Fibroblast of skin of left quadriceps (primary cell): ENCODE measurements around the gene ENC1.

Source experiments
- DNase-seq, 2 experiments: peaks; one replicate each; pipeline ENCODE4 v3.0.0-alpha.2; 2013; ENCODE audit warnings: low read depth in 2 of 2

Gene ENC1

DNA sequence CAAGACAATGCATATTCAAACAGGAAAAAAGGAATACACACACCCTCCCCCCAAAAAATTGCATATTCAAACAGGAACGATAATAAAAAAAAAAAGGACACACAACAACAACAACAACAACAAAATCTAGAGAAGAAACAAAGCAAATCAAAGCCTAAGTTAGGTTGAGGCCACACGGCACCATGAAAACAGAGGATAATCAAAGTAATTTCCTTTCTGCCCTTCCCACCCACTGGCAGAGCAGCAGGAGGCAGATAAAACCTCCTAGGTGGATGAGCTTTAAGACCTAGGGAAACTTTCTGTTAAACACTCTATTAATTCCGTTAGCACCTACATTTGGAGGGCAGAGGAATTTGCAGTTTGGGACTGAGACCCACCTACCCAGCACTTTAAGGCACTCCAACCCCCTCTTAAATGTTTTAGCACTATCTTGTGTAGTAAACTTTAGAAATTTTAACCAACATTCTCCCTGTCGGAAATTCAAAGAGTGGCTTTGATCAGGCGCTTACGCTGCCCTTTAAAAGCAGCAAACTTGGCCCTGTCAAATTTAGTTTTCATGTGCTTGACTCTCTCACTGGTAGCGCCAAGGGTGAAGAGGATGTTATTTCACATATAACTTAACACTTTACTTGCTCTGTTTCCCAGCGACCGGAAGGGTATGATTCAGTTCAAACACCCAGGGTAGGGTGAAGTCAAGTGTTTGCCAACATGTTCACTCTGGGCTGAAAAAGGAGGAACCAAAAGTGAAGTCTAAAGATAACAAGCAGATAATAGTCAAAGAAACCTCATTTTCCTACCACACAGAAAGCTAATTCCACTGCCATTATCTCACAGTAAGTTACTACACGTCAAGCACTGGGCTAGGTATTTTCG, 9.2 kb downstream of the ENC1 start:
- DNase-seq: no peak

DNA sequence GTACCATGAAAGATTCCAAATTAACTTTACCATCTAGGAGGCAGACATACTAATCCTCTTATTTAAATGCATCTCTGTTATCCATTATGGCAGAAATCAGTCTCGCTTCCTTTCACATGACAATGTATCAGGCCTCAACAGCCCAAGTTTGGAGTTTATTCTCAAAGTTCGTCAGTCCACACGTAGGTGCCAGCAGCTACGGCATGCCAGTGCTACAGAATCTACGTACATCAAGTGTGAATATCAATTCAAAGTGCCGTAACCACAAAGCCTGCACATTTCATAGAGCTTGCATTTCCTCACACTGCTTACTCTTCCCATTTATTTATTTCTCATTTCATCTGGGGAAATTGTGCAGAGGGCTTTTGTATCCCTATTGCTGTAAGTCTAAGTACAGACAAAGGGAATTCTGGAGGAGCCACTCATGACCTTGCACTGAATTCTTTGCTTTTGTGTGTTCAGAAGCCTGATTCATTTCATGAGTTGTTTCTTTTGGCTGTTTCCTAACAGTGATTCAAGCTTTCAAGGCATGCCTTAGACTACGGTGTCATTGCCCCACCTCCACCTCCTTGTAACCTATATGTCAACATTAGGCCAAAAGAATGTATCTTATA, 10.0 kb downstream of the ENC1 start:
- DNase-seq: peak; percentile 65 to 68

DNA sequence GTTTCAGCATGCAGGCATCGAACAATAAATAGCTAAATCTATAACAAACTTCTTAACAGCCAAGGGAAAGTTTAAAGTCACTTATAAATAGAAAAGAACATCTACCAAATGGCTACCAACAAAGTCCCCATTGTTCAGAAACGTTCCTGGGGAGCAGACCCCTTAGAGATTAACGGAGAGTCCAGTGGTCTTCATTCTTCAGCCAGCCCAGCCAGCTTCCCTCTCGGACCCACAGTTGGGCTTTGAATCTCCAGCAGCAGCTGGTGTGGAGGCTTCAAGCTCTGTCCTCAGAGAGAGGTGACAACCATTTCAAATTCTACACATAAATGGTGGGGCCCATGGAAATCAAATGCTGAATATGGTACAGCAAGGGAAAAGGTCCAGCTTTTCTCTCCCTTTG, 11.2 kb downstream of the ENC1 start:
- DNase-seq: no peak

DNA sequence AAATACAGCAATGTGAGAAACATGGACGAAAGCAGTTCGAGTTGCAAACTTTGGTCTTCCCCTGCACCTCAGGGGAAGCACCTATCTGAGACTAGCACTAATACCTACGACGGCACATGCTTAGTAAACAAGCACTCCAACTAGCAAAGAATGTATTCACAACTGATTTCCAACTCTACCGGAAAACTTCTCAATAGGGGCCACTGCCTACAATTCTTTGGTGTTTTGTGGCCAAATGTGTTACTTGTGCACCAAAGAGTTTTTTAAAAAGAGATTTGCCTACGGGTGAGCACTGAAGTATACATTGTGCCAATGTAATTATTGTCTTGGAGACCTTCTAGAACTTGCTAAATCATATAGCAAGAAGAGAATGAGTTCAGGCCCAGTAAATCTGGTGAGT, 12.2 kb downstream of the ENC1 start:
- DNase-seq: no peak

DNA sequence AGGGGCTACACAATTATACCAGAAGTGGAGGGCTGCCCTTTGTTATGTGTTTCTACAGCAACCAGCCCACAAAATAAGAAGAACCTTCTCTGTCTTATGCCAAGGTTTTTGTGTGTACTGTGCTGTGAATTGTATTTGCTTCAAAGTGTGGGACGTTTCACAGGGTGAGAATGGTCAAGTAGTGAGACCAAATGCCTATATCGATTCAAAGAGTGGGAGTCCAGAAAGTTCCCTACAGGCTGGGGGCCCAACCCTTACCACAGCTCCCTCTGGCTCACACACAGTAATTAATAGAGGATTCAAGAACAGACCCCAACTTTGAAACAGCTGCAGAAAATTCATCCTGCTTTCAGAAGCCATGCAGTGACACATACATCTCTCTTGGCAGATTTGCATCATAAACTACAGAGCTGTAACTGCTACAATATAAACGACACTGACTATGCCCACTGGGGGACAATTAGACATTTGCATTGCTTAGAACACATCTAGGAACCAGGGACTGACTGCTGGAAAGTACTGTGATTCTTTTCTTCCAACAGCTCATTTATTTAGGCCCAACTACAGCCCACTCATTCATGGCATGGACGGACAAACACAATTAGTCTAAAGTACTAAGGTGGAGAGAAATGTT, 12.8 kb downstream of the ENC1 start:
- no peak for DNase-seq

DNA sequence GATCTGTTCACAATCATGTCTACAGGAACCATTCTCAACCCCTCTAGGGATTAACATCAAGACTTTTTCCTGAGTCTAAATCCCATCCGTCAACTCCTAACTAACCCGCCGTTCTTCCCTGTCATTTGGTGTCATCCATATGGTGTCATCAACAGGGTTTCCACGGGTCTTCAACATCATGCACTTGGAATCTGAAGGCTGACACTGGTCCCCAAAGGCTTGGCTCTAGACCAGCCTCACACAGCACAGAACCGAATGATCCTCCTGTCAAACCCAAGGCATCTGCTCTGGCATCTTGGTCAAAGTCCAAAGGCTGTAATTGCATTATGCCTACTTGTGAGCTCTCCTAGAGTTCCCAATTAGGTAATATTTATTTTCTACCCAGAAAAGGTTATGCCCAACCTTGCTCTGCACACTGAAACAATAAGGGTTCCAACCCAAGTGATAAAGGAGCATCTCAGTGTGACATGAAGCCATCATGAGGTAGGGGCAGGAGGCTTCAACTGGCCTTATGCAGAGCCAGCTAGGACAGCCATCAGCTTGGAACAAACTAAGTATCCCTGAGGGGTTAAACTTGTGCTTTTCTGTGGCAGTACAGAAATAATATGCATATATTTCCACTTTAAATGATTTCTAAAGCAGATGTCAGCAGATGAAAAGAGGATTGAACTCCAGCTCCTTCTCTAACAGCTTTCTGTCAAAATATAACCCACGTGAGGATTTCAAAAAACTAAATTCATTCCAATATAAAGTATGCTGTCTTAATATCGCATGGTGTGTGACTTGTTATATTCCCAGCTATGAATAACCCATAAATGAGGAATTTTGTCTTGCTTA, 13.9 kb downstream of the ENC1 start:
- DNase-seq: no peak

DNA sequence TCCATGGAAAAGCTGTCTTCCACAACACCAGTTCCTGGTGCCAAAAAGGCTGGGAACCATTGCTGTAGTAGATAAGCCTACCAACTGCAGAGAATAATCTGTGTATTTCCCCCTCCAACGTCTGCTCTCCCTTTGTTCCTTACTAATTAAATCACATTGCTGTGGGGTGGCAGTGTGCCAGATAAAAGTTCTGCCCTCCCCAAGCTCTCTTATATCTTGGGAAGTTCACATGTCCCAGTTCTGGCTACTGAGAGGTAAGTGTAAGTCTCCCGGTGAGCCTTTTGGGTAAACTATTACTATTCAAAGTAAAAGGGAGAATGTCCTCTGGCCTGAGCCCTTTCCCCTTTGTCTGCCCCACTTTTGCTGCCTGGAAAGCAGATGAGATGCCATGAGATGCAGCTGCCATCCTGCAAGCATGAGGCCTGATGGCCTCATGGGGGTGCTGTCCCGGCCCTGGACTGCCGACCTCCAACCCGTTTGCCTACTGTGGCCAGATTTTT, 14.7 kb downstream of the ENC1 start:
- no peak for DNase-seq

DNA sequence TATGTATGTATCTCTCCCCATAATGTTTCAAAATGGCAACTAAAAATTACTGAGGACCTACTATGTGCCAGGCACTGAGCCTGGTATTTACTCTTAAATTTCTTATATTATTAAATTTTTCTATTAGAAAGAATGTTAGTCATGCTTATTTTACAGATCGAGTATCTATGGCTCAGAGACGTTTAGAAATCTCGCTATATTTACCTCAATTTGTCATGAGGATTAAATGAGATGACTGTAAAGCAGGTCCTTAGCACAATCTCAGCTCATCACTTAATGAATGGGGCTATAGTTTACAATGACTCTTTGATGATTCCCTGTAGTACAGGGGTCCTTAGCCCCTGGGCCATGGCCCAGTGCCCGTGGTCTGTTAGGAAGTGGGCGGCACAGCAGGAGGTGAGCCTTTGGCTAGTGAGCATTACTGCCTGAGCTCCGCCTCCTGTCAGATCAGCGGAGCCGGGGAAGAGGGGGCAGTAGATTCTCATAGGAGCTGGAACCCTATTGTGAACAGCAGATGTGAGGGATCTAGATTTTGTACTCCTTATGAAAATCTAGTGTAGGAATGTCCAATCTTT, 15.5 kb downstream of the ENC1 start:
- no peak for DNase-seq

DNA sequence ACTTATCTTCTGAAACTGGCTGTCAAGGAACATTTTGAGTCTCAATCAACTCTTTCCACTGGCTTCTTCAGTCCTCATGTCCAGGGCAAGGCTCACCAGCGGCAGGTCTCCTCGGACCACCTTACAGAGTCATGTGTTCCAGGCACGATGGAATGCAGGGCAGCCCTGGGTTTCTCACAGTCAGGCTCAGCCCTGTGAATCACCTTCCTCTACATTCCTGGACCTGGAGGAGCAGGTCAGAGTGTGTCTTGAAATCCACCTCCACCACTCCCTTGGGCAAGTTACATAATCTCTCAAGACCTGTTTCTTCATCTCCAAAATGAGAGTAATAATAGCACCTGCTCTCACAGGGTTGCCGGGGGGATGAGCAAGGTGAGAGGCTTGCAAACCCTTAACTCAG, 16.0 kb downstream of the ENC1 start:
- no peak for DNase-seq

DNA sequence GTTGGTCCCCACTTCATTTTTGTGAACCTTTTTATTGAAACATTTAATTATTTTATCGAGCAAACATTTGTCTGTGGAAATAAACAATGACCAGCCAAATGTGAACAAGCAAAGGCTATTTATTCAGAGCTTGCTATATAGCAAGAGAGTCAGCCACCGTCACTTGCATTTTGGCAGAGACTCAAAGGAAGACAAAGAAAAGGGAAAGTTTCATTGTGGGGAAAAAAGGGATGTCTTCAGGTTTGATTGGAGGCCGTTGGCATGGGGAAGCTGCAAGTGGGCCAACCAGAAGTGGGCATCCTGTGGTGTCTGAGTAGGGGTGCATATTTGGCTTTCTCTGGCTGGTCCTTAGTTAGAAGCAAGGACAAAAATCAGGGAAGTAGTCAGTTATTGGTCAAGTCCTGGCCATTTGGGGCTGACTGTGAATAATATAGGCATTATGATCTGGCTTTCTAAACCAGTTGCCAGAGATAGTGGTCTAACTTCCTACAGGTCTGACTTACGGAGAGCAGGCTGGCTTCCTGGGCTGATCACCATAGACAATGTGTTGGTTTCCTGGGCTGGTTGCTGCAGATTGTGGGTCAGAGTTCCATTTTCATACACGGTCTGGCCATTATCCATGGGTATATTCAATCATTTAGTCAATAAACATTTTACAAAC, 16.6 kb downstream of the ENC1 start:
- DNase-seq: no peak

DNA sequence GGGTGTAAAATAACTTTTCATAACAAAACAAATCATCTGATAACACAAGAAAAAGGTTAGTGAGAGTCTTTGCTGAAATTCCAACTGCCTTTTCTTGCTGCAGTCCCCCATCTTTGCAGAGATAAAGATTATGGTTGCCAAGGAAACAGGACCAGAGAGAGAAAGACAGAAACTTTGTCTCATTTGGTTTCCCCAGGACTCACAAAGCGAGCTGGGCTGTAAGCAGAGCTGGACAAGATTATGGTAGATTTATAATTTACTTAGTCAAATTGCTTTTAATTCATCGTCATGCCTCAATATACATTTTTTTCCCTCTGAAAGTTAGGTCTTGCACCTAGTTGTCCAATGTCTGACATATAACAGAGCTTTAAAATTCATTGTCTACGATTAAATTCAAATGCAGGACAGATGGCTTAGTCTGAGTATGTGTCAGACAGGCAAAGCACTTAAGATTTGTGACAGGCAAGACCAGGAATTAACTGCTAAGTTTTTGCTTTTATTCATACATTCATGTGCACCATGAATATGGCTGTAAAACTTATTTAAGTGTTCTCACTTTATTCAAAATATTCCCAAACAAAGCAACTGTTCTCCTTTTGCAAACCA, 17.4 kb downstream of the ENC1 start:
- no peak for DNase-seq

DNA sequence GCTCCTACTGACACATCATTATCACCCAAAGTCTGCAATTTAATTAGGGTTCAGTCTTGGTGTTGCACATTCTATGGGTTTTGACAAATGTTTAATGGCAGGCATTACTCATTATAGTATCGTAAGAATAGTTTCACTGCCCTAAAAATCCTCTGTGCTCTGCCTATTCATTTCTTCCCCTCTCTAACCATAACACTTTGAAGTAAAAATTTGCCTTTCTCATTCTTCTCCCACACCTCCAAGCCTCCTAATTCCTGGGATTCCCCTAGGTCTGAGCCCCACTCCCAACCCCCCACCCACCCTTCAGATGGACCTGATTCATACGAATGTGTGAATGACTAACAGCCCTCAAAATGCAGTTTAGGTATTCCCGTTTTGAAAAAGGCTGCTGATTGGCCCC, 18.4 kb downstream of the ENC1 start:
- no peak for DNase-seq

DNA sequence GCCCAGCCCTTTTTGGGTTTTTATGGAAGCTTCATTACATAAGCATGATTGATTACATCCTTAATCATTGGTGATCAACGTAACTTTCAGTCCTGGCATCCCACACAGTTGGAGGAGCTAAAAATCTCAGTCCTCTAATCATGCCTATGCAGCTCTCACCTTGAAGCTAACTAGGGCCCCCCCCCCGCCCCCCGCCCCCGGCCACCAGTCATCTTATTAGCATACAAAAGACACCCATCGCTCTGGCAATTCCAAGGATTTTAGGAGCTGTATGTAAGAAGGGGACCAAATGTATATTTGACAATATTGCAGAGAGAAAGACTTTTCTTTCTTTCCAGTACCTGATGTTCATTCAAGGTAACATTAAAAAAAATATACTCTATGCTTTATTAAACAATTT, 19.0 kb downstream of the ENC1 start:
- DNase-seq: no peak

DNA sequence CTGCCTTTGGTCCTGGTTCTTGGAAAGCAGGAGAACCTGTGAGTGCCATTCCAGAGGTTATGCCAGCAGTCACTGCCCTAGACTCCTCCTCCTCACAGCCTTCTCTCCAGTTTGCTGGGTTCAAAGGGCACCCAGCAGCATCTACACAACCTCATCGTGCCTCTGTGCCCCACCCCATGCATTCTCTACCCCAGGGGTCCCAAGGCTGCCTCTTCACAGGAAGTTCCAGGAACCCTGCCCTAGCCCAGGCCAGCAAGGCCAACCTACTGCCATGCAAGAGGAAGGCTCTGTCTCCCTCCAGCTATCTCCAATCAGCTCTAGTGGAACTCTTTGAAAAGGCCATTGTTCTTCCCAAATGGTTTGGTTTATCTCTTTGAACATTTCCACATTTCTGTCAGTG, 21.2 kb downstream of the ENC1 start:
- no peak for DNase-seq

DNA sequence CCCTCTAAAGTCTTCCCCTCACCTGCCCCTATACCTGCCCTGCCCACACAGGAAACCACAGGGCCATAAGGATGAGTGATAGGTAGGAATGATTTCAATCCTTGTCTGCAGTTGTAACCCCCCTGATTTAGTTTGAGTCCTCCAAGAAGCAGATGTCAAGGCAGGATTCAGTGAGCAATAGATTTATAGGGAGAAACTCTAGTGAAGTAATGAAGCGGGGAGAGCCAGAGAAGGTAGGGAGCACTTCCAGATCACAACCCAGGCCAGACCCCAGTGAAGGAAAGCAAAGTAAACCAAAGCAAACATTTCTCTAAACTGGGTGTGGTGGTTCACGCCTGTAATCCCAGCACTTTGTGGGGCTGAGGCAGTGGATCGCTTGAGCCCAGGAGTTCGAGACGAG, 22.4 kb downstream of the ENC1 start:
- no peak for DNase-seq

DNA sequence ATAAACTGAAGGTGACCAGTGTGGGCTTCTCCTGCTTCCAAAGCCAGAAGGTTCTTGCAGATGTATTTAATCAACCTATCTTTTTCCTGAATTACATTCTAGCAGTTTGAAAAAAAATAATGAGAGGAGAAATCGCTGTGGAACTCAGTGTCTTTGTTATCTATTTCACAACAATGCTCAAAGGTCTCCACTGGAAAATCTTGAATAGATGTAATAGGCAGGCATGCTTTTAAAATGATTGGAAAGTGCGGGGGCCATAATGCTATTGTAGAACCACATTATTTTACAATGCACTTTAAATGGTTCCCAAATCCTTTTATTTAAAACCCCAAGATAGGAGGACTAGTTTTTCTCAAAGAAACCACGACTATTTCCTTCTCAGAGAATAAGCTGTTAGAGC, 23.3 kb downstream of the ENC1 start:
- no peak for DNase-seq

DNA sequence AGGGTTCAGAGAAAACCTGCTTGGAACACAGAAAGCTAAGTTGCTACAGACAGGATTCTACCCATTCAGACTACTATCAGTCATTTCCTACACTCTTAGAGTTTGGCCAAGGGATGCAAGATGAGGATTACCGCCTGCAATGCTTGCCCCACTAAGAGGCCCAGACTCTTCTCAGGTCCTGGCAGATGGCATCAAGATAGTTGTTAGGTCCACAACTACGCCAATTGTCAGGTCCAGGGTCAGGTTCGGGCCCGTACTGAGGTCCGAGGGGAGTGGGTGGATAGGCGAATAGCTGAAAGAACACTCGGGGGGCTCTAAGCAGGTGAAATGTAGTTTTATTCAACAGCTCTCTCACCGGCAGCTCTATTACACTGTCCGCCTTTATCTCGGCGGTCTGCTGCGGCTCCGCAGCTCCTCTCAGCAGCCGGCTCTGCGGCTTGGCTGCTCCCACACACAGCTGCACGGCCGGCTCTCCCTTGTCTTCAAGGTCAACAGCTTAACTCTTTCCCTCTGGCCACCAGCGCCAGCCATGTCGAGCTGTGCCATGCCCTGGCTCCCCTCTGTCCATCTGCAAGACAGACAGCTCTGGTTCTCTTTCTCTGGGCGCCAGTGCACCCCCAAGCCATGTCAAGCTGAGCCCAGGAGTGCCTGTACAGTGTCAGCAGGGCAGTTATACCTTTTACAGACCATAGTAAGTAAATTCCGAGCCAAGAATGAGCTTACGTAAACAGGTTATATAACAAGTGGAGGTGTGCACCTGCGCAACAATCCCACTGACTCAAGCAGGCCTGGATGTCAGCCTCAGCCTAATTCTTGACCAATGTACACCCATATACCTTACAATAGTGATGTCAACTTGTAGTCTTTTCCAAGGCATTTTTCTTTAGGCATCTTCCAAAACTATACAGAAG, 24.0 kb downstream of the ENC1 start:
- no peak for DNase-seq

DNA sequence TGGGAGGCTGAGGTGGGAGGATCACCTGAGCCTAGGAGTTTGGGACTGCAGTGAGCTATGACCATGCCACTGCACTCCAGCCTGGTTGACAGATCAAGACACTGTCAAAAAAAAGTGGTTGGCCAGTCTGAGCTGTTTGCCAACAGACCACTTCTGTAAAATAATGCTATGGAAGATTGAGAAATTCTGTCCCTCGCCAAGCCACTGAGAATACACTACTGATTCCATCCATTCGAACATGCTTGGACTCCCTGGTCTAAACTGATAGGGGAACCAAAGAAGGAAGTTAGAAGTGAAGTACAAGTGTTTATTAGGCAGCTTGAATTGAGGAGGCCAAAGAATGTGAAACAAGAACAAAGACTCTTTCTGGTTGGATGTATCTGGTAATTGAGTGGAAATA, 27.2 kb downstream of the ENC1 start:
- DNase-seq: no peak

DNA sequence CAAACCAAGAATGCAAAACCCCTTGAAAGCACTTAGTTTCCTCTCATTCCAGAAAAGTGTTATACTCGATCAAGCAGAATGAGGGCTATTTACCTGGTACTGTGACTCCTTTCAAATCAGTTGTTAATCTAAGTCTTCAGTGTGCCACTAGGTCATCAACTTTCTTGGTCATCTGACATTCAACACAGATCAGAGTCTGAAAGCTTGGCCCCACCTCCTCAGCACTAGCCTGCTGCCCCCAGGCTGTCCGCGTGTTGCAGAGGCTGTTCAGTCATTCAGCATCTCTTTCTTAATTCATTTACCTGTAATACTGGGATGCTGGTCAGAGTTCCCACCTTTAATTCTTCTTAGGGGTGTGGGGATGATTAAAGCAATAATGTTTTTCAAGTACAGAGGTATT, 28.5 kb downstream of the ENC1 start:
- DNase-seq: no peak
